Uterus (tissue), 2 donors: ENCODE measurements around the gene CPOX.

Experiments used
- CTCF ChIP-seq, 4 experiments: fragments of 200-600 bp in 2 of 4; fragments of 450-650 bp in 2 of 4; sonication (generic) in 2 of 4; IDR thresholded peaks; one replicate each; pipeline ENCODE4 v1.5.1; 2016 to 2019; ENCODE audit warnings: antibody characterized with exemption in 4 of 4, mild to moderate bottlenecking in 2 of 4, moderate library complexity in 1 of 4
- POLR2A ChIP-seq, 2 donors: fragments of 450-650 bp; IDR thresholded peaks; one replicate each; pipeline ENCODE4 v1.6.1; 2016; ENCODE audit warnings: antibody characterized with exemption in 2 of 2, mild to moderate bottlenecking in 1 of 2, moderate library complexity in 1 of 2

- TF ChIP-seq CTCF (IDR thresholded peaks at IDR 0.05) (no peak), POLR2A (IDR thresholded peaks at IDR 0.05) (no peak)
Observed at GRCh38 chr3:98574132-98574531, 19.3 kb downstream of the CPOX start.
